Measurements from ENCODE around the gene VAT1L.

VAT1L gene

DNA sequence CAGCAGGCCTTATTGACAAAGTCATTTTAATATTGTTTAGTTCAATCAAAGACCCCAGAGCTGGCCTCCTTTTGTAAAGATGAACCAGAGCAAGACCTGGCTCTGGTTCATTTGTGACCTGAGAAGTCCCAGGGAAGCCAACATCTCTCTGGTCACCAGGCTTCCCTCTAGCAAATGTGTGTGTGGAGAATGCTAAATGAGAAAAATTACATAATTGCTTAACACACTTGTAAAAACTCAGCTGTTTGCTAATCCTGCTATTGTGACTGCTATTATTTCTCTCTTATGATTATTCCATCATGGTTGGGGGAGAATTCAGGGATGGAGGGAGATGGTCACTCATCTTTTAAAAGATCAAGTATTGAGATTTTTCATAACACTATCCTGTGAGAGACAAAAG, 139.7 kb downstream of the VAT1L start:
- TF ChIP-seq, protein P1, sequence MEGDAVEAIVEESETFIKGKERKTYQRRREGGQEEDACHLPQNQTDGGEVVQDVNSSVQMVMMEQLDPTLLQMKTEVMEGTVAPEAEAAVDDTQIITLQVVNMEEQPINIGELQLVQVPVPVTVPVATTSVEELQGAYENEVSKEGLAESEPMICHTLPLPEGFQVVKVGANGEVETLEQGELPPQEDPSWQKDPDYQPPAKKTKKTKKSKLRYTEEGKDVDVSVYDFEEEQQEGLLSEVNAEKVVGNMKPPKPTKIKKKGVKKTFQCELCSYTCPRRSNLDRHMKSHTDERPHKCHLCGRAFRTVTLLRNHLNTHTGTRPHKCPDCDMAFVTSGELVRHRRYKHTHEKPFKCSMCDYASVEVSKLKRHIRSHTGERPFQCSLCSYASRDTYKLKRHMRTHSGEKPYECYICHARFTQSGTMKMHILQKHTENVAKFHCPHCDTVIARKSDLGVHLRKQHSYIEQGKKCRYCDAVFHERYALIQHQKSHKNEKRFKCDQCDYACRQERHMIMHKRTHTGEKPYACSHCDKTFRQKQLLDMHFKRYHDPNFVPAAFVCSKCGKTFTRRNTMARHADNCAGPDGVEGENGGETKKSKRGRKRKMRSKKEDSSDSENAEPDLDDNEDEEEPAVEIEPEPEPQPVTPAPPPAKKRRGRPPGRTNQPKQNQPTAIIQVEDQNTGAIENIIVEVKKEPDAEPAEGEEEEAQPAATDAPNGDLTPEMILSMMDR (IDR thresholded peaks at IDR 0.05; ENCODE audit: low read depth, low read length): no peak

DNA sequence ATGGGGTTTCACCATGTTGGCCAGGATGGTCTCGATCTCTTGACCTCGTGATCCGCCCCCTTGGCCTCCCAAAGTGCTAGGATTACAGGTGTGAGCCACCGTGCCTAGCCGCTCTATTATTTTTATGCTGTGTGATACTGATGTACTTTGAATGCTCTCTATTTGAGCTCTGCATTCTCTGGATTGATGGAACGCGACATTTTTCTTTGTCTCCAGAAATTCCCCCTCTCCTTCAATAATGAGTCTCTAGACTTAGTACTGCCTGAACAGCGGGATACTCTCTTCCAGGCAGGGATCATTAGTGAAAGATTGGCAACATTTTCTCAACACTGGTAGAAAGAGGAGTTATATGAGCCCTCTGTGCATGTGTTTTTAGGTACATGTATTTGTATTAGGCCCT, 140.6 kb downstream of the VAT1L start:
- H3K27me3 ChIP-seq: no peaks in the 10 kb centered on the region
- H3K9me3 ChIP-seq: no peaks in the 10 kb centered on the region
- no peaks in the 10 kb centered on the region for H3K36me3 ChIP-seq
- TF ChIP-seq, protein P1 (IDR thresholded peaks at IDR 0.05; ENCODE audit: low read depth, low read length): no peak
- no peak overlapping the region for H3K4me3 ChIP-seq (ENCODE audit: low read depth, low read length)
- DNase-seq: no peak
- no peaks in the 10 kb centered on the region for H3K4me1 ChIP-seq

More for the DNA sequence above, 139.7 kb downstream of the VAT1L start:
- Histone ChIP-seq H3K4me3 (ENCODE audit: low read depth, low read length) (no peak overlapping the region), H3K4me1 (no peaks in the 10 kb centered on the region), H3K9me3 (no peaks in the 10 kb centered on the region), H3K27me3 (no peaks in the 10 kb centered on the region), H3K36me3 (no peaks in the 10 kb centered on the region)
- DNase-seq: no peak

GRCh38 chr16:77931058-77931457, 142.7 kb downstream of the VAT1L start:
- no peak overlapping the region for H3K4me3 ChIP-seq (ENCODE audit: low read depth, low read length)
- no peaks in the 10 kb centered on the region for H3K9me3 ChIP-seq
- no peaks in the 10 kb centered on the region for H3K36me3 ChIP-seq
- no peak for DNase-seq
- TF ChIP-seq, protein P1 (IDR thresholded peaks at IDR 0.05; ENCODE audit: low read depth, low read length): no peak
- H3K4me1 ChIP-seq: no peaks in the 10 kb centered on the region
- no peaks in the 10 kb centered on the region for H3K27me3 ChIP-seq

DNA sequence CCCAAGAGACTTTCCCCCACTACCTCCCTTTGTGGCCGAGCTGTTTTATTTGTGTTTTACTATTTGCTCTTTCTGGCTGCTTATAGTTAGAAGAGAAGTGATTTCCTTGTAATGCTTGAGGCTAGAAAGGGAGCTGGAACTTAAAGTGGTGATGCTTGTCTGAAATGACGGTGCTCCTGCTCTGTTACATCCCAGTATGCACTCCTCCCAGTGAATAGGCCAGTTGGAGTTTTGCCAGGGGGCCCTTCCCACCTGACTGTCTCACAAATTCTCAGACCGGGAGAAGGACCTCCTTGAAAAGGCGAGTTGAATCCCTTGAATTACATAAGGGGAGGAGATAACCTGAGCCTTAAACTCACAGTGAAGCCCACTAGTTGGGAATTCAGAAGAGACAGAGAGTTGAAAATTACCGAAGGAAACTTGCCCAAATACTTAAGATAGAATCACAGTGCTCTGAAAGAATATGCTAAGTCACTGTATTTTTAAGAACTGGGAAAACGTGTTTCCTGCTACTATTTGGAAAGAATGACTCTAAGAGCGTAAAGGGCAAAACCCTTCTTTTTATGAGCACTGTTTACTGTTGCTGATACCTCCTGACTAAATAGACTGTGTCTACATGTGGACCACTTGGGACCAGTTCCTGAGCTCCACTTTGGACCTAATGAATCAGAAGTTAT, 149.2 kb downstream of the VAT1L start:
- Histone ChIP-seq H3K9me3 (no peaks in the 10 kb centered on the region), H3K4me1 (no peaks in the 10 kb centered on the region), H3K27me3 (no peaks in the 10 kb centered on the region), H3K4me3 (ENCODE audit: low read depth, low read length) (no peak overlapping the region), H3K36me3 (no peaks in the 10 kb centered on the region)
- TF ChIP-seq, protein P1 (IDR thresholded peaks at IDR 0.05; ENCODE audit: low read depth, low read length): no peak
- DNase-seq: no peak

- H3K4me1 ChIP-seq: no peaks in the 10 kb centered on the region
- no peak overlapping the region for H3K4me3 ChIP-seq (ENCODE audit: low read depth, low read length)
- no peak for DNase-seq
- H3K36me3 ChIP-seq: no peaks in the 10 kb centered on the region
- TF ChIP-seq, protein P1 (IDR thresholded peaks at IDR 0.05; ENCODE audit: low read depth, low read length): no peak
- H3K9me3 ChIP-seq: no peaks in the 10 kb centered on the region
- no peaks in the 10 kb centered on the region for H3K27me3 ChIP-seq
Observed at GRCh38 chr16:77938913-77939312, 150.5 kb downstream of the VAT1L start.

DNA sequence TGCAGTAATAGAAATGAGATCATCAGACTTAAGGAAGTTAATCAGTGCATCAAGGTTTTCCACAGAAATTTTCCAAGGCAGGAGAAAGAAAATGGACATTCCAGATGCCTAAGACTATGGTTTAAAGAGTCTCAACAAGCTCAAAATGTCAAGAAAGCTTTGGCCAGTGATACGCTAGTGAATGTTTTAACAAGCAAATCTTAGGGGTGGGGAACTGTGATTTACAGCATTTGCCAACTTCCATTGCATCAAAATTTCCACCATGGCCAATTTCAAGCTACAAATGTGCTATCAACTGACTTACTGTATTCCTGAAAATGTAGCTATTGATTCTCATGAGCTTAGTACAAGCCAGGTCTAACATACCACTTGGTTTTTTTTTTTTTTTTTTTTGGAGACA, 151.6 kb downstream of the VAT1L start:
- no peak overlapping the region for H3K4me3 ChIP-seq (ENCODE audit: low read depth, low read length)

More for the DNA sequence above, 151.6 kb downstream of the VAT1L start:
- no peaks in the 10 kb centered on the region for H3K36me3 ChIP-seq
- H3K4me1 ChIP-seq: no peaks in the 10 kb centered on the region
- no peaks in the 10 kb centered on the region for H3K9me3 ChIP-seq
- TF ChIP-seq, protein P1 (IDR thresholded peaks at IDR 0.05; ENCODE audit: low read depth, low read length): no peak
- H3K27me3 ChIP-seq: no peaks in the 10 kb centered on the region
- no peak for DNase-seq

Measured in BE2C (cell line).